K562 (cell line): Measurements from ENCODE around the gene HDAC7. TPM values are rescaled to one million over a fixed set of nuclear protein-coding genes. Genes with fewer than 3 reads are reported as not detected.

Experiments
- CREB5 ChIP-seq: fragments of 250-450 bp; sonication (Bioruptor Pico); IDR thresholded peaks from 2 replicates; pipeline ENCODE4 v1.5.0; 2020; ENCODE audit warnings: mild to moderate bottlenecking
- MED1 ChIP-seq: sonication (generic); formaldehyde crosslinking; IDR thresholded peaks from 2 replicates; pipeline ENCODE4 v1.8.1; 2023; ENCODE audit warnings: missing genetic modification reagents, borderline replicate concordance
- NR4A1 ChIP-seq, 2 experiments: fragments of 250-450 bp in 1 of 2; fragments of 450-650 bp in 1 of 2; sonication (Bioruptor Pico) in 1 of 2; IDR thresholded peaks; 2 replicates each; pipeline versions ENCODE4 v1.4.0 to v1.6.1; 2016 to 2020; ENCODE audit warnings: mild to moderate bottlenecking in 2 of 2, missing compliant biosample characterization in 1 of 2, missing genetic modification characterization in 1 of 2, moderate library complexity in 1 of 2
- NRF1 ChIP-seq, 2 experiments: fragments of 450-650 bp; IDR thresholded peaks in 1 of 2; conservative IDR thresholded peaks in 1 of 2; 2 replicates each; pipeline ENCODE4 v1.6.1; 2014; ENCODE audit warnings: mild to moderate bottlenecking in 2 of 2
- RREB1 ChIP-seq: fragments of 250-450 bp; sonication (Bioruptor Pico); IDR thresholded peaks from 2 replicates; pipeline ENCODE4 v1.4.0; 2020
- U2AF1 ChIP-seq: fragments of 200-400 bp; formaldehyde crosslinking; optimal IDR thresholded peaks from 2 replicates; pipeline ENCODE3; 2017; ENCODE audit warnings: mild to moderate bottlenecking, low read depth, low read length, moderate library complexity
- ZFP30 ChIP-seq: fragments of 250-450 bp; sonication (Bioruptor Pico); IDR thresholded peaks from 2 replicates; pipeline ENCODE4 v1.8.0; 2022; ENCODE audit warnings: moderate library complexity, mild to moderate bottlenecking, inconsistent platforms, borderline replicate concordance
- ZNF175 ChIP-seq: fragments of 200-800 bp; sonication (Bioruptor generic); IDR thresholded peaks from 2 replicates; pipeline ENCODE4 v1.6.1; 2016; ENCODE audit warnings: low read depth, mild to moderate bottlenecking, missing genetic modification characterization, missing compliant biosample characterization
- polyA plus RNA-seq, 8 experiments: library from polyadenylated mRNA; depleted of rRNA in 4 of 8; stranded (reverse) in 5 of 8; unstranded in 3 of 8; fragments of >200 nt; fragmentation: Nextera tagmentation in 2 of 8; fragmentation: Illumina TruSeq in 1 of 8; extraction: Ambion mirVana in 2 of 8; extraction: Trizol in 1 of 8; gene quantifications; 2 replicates each; pipeline versions ENCODE4 v1.2.1 to v1.2.3, GENCODE V29; 2011 to 2014; ENCODE audit warnings: inconsistent platforms in 1 of 8, missing spikeins in 1 of 8
- total RNA-seq, 7 experiments: library from RNA; depleted of rRNA in 6 of 7; stranded (reverse); fragments of >200 nt in 6 of 7; fragmentation: Illumina TruSeq in 2 of 7; extraction: Trizol in 2 of 7; gene quantifications; 2 replicates each; pipeline versions ENCODE4 v1.2.1 to v1.2.3, GENCODE V29; 2011 to 2021; ENCODE audit warnings: low replicate concordance in 1 of 7
- TF ChIP-seq, protein P1 (sequence below): IDR thresholded peaks from 2 replicates; pipeline ENCODE4 v1.6.1; 2014; ENCODE audit warnings: antibody characterized with exemption
- TF ChIP-seq, protein P2 (sequence below): sonication (generic); formaldehyde crosslinking; IDR thresholded peaks from 2 replicates; pipeline ENCODE4 v1.8.0; 2023; ENCODE audit warnings: mild to moderate bottlenecking, missing genetic modification reagents

The HDAC7 gene
- total and polyA plus RNA-seq, 9 of the 15 experiments (the other 6 are each of a cell fraction or from before 2014, with no cell fraction given) = 2.5 to 129 (median 31.1) TPM

DNA sequence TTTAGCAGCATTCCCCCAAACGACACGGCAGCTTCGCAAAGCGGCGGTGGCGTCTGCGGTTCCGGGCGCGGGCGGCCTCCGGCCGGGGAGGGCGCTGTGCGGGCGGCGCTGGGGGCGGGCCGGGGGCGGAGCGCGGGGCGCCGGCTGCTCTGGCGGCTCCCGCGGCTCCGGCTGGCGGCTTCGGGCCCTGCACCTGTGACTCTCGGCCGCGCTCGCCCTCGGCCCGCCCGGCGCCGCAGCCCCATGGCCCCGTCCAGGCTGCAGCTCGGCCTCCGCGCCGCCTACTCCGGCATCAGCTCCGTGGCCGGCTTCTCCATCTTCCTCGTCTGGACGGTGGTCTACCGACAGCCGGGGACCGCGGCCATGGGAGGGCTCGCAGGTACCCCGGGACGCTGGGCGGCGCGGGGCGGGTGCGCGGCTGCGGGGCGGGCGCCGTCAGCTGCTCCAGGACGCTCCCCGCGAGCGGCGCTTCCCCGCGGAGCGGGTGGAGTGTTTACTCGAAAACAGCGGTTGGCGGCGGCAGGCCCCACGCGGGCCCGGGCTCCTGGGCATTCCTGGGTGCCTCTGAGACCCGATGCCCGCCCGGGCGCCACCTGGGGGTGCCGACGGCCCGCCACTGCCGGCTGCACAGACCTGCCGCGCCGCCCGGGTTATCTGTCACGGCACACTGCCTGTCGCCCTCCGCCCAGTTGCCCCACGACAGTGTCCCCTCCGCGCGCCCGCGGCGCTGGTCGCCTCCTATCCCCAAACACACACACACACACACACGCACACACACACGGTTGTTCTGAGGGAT, 46.4 kb downstream of the HDAC7 start, which contains the start of gene SLC48A1 (continued):
- TF ChIP-seq RREB1 = peak; percentile 74; the same call in 1 of the 2 replicates
- TF ChIP-seq MED1 (CRISPR knock-in tag) = no peak; the same call in 1 of the 2 replicates
- no peak for TF ChIP-seq ZNF175 (CRISPR knock-in tag)
- peak; percentile 23; the same call in 1 of the 2 replicates for TF ChIP-seq NR4A1 (CRISPR knock-in tag; IDR thresholded peaks at IDR 0.05)
- TF ChIP-seq NR4A1 (tag; IDR thresholded peaks at IDR 0.05) = no peak
- TF ChIP-seq NRF1 (conservative IDR thresholded peaks at IDR 0.05 in 1 of 2, IDR thresholded peaks at IDR 0.05 in 1 of 2) = peak in 1 of 2 experiments; percentile 53; a peak in 2 of 4 replicates
- TF ChIP-seq, protein P1, sequence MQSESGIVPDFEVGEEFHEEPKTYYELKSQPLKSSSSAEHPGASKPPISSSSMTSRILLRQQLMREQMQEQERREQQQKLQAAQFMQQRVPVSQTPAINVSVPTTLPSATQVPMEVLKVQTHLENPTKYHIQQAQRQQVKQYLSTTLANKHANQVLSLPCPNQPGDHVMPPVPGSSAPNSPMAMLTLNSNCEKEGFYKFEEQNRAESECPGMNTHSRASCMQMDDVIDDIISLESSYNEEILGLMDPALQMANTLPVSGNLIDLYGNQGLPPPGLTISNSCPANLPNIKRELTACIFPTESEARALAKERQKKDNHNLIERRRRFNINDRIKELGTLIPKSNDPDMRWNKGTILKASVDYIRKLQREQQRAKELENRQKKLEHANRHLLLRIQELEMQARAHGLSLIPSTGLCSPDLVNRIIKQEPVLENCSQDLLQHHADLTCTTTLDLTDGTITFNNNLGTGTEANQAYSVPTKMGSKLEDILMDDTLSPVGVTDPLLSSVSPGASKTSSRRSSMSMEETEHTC = no peak
- peak; percentile 56 for TF ChIP-seq U2AF1
- TF ChIP-seq ZFP30 = no peak
- no peak for TF ChIP-seq CREB5 (CRISPR knock-in tag)
- TF ChIP-seq, protein P2, sequence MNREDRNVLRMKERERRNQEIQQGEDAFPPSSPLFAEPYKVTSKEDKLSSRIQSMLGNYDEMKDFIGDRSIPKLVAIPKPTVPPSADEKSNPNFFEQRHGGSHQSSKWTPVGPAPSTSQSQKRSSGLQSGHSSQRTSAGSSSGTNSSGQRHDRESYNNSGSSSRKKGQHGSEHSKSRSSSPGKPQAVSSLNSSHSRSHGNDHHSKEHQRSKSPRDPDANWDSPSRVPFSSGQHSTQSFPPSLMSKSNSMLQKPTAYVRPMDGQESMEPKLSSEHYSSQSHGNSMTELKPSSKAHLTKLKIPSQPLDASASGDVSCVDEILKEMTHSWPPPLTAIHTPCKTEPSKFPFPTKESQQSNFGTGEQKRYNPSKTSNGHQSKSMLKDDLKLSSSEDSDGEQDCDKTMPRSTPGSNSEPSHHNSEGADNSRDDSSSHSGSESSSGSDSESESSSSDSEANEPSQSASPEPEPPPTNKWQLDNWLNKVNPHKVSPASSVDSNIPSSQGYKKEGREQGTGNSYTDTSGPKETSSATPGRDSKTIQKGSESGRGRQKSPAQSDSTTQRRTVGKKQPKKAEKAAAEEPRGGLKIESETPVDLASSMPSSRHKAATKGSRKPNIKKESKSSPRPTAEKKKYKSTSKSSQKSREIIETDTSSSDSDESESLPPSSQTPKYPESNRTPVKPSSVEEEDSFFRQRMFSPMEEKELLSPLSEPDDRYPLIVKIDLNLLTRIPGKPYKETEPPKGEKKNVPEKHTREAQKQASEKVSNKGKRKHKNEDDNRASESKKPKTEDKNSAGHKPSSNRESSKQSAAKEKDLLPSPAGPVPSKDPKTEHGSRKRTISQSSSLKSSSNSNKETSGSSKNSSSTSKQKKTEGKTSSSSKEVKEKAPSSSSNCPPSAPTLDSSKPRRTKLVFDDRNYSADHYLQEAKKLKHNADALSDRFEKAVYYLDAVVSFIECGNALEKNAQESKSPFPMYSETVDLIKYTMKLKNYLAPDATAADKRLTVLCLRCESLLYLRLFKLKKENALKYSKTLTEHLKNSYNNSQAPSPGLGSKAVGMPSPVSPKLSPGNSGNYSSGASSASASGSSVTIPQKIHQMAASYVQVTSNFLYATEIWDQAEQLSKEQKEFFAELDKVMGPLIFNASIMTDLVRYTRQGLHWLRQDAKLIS (CRISPR knock-in tag) = no peak
